Ishikawa (cell line): ENCODE results near the gene PIK3C2G.

ENCODE experiments used
- CEBPB ChIP-seq: IDR thresholded peaks from 2 replicates; pipeline ENCODE4 v1.6.1; 2012
- CREB1 ChIP-seq: IDR thresholded peaks from 2 replicates; pipeline ENCODE4 v1.6.1; 2012; ENCODE audit warnings: low read depth
- EGR1 ChIP-seq: IDR thresholded peaks from 2 replicates; pipeline ENCODE4 v1.6.1; 2012
- EP300 ChIP-seq: IDR thresholded peaks from 2 replicates; pipeline ENCODE4 v1.6.1; 2012; ENCODE audit warnings: borderline replicate concordance
- FOXM1 ChIP-seq: IDR thresholded peaks from 2 replicates; pipeline ENCODE4 v1.6.1; 2012; ENCODE audit warnings: low read depth, borderline replicate concordance
- NFIC ChIP-seq: IDR thresholded peaks from 2 replicates; pipeline ENCODE4 v1.6.1; 2012
- RAD21 ChIP-seq: IDR thresholded peaks from 2 replicates; pipeline ENCODE4 v1.6.1; 2012; ENCODE audit warnings: low read depth
- TAF1 ChIP-seq: IDR thresholded peaks from 2 replicates; pipeline ENCODE4 v1.6.1; 2012; ENCODE audit warnings: low read depth, mild to moderate bottlenecking
- TCF12 ChIP-seq: IDR thresholded peaks from 2 replicates; pipeline ENCODE4 v1.6.1; 2012; ENCODE audit warnings: low read depth
- TEAD4 ChIP-seq: IDR thresholded peaks from 2 replicates; pipeline ENCODE4 v1.6.1; 2012
- YY1 ChIP-seq: IDR thresholded peaks from 2 replicates; pipeline ENCODE4 v1.6.1; 2012; ENCODE audit warnings: low read depth
- ZBTB7A ChIP-seq: IDR thresholded peaks from 2 replicates; pipeline ENCODE4 v1.6.1; 2012; ENCODE audit warnings: low read depth
- TF ChIP-seq, protein P1 (sequence below): IDR thresholded peaks from 2 replicates; pipeline ENCODE4 v1.6.1; 2012
- TF ChIP-seq, protein P2 (sequence below): IDR thresholded peaks from 2 replicates; pipeline ENCODE4 v1.6.1; 2012; ENCODE audit warnings: low read depth, mild to moderate bottlenecking
- TF ChIP-seq, protein P3 (sequence below): IDR thresholded peaks from 2 replicates; pipeline ENCODE4 v1.6.1; 2012

PIK3C2G gene

DNA sequence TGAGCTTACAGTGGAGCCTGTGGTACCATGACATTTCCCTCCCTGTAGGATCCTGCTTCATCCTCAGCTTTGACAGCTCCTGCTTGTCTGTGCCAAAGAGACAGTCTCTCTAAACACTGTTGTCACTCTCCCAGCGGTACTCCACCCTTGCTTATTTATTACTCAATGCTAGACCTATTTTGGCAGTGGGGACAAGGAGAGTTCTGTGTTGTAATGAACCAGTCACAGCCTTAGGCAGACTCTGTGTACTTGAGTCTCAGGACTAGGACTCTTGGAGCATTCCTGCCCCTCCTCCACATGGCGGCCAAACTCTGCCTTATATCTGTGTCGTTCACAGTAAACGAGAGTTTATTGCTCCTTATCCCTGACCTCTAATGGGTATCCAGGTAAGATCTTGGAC, 70.9 kb downstream of the PIK3C2G start:
- TF ChIP-seq TEAD4 (no peak), EP300 (no peak), TCF12 (no peak), YY1 (no peak)
- TF ChIP-seq, protein P1, sequence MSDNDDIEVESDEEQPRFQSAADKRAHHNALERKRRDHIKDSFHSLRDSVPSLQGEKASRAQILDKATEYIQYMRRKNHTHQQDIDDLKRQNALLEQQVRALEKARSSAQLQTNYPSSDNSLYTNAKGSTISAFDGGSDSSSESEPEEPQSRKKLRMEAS: no peak

DNA sequence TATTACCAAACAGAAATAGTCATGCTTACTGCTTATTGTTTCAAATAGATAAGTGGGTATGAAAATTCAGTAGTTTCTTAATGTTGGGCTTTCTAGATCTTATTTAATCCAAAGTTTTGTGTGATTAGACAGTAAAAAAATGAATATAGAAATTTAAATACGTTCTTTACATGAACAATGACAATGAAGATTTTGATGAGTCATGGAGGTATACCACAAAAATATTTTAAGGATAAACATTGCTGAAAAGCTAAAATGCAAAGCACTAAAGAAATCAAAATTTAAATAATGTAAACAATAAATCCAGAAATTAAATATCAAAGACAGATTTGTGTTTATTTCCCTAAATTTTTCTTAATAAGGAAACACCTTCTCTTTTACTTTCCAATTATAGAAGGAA, 78.3 kb downstream of the PIK3C2G start:
- TF ChIP-seq ZBTB7A: no peak
- TF ChIP-seq, protein P2, sequence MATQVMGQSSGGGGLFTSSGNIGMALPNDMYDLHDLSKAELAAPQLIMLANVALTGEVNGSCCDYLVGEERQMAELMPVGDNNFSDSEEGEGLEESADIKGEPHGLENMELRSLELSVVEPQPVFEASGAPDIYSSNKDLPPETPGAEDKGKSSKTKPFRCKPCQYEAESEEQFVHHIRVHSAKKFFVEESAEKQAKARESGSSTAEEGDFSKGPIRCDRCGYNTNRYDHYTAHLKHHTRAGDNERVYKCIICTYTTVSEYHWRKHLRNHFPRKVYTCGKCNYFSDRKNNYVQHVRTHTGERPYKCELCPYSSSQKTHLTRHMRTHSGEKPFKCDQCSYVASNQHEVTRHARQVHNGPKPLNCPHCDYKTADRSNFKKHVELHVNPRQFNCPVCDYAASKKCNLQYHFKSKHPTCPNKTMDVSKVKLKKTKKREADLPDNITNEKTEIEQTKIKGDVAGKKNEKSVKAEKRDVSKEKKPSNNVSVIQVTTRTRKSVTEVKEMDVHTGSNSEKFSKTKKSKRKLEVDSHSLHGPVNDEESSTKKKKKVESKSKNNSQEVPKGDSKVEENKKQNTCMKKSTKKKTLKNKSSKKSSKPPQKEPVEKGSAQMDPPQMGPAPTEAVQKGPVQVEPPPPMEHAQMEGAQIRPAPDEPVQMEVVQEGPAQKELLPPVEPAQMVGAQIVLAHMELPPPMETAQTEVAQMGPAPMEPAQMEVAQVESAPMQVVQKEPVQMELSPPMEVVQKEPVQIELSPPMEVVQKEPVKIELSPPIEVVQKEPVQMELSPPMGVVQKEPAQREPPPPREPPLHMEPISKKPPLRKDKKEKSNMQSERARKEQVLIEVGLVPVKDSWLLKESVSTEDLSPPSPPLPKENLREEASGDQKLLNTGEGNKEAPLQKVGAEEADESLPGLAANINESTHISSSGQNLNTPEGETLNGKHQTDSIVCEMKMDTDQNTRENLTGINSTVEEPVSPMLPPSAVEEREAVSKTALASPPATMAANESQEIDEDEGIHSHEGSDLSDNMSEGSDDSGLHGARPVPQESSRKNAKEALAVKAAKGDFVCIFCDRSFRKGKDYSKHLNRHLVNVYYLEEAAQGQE: no peak
- no peak for TF ChIP-seq CEBPB
- TF ChIP-seq FOXM1: no peak
- TF ChIP-seq RAD21: no peak

DNA sequence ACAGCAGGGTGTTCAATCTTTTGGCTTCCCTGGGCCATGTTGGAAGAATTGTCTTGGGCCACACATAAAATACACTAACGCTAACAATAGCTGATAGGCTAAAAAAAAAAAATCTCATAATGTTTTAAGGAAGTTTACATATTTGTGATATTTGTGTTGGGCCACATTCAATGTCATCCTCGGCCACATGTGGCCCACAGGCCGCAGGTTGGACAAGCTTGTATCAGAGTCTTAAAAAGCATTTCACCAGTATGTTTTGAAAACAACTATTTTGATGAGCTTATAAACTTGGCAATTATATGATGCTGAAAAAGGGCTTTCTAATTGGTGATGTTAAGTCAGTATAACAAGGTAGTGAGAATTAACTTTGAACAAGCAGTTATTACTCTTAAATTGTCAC, 78.9 kb downstream of the PIK3C2G start:
- TF ChIP-seq EGR1 (no peak), TAF1 (no peak), TEAD4 (no peak), EP300 (no peak), ZBTB7A (no peak), NFIC (no peak), TCF12 (no peak), YY1 (no peak), CREB1 (no peak), CEBPB (no peak), FOXM1 (no peak), RAD21 (no peak)
- TF ChIP-seq, protein P2: no peak
- TF ChIP-seq, protein P3, sequence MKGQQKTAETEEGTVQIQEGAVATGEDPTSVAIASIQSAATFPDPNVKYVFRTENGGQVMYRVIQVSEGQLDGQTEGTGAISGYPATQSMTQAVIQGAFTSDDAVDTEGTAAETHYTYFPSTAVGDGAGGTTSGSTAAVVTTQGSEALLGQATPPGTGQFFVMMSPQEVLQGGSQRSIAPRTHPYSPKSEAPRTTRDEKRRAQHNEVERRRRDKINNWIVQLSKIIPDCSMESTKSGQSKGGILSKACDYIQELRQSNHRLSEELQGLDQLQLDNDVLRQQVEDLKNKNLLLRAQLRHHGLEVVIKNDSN: no peak
- TF ChIP-seq, protein P1: no peak

DNA sequence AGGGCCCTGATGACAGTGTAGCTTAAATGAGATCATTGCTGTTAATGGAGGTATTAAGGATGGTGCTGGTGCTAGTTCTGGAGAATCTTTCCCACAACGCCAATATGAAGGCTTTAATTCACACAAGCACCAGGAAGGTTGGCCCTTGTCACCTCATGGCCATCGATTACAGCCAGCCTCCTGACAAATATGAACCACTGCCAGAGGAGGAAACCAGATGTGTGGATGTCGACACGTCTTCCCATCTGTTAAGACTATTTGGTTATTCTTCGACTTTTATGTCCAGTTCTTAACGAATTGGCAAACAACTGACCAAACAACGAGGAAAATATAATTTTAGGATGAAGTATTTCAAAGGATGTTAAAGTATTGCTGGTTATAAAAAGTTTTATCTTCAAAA, 79.5 kb downstream of the PIK3C2G start:
- TF ChIP-seq EGR1 (no peak), YY1 (no peak), EP300 (no peak), CREB1 (no peak), ZBTB7A (no peak), RAD21 (no peak), TCF12 (no peak), FOXM1 (no peak), TAF1 (no peak), CEBPB (no peak)
- TF ChIP-seq, protein P1: no peak
- TF ChIP-seq, protein P3: no peak

DNA sequence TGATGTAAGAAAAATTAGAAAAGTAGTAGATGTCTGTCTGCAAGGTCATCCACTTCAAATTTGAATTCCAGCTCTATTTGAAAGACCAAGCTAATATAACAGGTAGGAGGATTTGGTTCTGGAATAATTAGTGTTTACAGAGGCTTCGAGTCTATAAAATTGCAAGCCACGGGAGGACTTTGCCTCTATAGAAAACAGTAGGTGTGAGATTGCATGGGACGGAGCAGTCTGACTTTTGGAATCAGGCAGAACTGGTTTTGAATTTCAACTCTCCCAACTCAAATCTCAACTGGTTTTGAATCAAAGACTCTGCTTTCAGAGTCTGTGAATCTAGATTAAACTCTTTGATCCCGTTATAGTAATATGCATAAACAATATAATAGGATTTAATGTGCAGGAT, 82.4 kb downstream of the PIK3C2G start:
- TF ChIP-seq, protein P2: no peak
- TF ChIP-seq, protein P1: 0 out of 2 replicates have a peak, but pooled peaks have one; percentile 41
